GM20431 (cell line): ENCODE measurements around the gene TGDS.
"Not testable (repeated sequence)": the region's sequence is repeated elsewhere in the genome, so short reads cannot be mapped to it uniquely, and the experiment has no call there.

ENCODE experiments used
- in situ Hi-C: fragments of 300-500 bp; cut with MseI, MboI; formaldehyde crosslinking; loops from one replicate; pipeline ENCODE4 v1.15.0; 2020; ENCODE audit warnings: low sequenced_read_pairs; ENCODE audit not compliant: unreplicated experiment

The TGDS gene

DNA sequence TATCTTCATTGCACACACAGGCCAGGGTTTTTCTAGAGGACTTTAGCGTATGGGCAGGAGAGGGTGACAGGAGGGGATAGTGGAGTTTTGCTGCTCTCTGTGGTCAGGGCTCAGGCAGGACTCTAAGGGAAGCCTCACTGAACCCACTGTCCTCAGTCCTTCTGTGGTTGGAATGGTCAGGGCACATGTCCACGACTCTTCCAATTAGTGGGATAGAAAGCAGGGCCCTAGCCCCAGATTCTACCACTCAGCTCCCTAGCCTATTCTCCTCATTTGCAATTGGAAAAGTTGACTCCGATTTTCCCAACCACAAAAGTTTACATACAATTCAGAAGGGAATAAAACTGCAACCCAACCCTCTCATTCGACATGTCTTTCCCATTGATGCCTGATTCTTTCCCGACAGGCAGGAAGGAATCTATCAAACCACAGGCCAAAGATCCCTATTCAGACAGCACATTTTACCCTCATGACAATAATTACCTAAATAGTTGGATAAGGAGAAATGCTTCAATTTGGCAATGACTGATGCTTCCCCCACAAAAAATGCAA, 38.2 kb downstream of the TGDS start:
- in situ Hi-C loops, result no loop called here

DNA sequence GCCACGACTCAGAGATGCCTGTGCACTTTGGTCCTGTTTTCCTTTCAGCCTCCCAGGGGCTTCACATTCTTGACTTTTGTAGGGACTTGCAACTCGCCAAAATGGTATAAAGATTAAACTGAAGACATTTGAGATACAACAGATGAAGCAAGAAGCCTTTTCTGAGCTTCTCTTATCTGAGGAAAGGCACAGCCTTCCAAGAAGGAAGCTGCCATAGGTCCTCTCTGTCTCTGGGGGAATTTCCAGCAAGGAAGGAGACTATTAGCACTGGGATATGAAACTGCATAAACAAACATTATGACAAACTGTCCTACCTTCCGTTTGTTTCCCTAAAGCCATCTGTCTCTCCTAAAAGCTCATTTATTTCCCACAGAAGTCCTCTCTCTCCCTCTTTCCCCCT, 39.3 kb downstream of the TGDS start:
- in situ Hi-C loops, result no loop called here

DNA sequence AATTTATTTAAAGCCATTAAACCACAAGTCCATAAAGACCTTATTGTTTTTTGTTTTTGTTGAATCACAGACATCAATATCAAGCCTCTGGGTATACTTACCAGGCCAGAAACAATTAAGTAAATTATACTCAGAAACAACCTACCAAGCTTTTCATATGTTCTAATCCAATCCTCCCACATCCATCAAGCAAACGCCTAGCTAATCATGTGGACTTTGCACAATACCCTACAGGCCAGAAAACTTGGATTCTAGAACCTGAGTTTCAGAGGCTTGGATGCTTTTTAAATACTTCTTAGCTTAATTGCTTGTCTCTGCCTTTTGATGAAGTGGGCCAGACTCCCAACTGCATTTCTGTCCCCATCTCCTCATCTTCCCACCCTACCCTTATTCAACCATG, 39.9 kb downstream of the TGDS start:
- in situ Hi-C loops, result no loop called here

DNA sequence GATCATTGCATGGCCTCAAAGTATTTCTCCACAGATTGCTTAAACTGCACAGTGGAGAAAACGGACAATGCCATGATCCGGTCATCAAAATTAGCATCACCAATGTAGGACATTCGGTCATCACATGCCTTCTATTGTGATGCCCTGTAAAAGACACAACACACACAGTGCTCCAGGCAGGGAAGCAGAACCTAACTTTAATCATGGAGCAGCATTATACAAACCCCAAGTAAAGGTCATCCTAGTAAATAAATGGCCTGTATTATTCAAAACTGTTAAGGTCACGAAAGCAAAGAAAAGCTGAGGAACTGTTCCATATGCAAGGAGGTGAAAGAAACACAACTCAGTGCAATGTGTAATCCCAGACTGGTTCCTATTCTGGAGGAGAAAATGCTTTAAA, 42.2 kb downstream of the TGDS start:
- in situ Hi-C loops, result no loop called here

DNA sequence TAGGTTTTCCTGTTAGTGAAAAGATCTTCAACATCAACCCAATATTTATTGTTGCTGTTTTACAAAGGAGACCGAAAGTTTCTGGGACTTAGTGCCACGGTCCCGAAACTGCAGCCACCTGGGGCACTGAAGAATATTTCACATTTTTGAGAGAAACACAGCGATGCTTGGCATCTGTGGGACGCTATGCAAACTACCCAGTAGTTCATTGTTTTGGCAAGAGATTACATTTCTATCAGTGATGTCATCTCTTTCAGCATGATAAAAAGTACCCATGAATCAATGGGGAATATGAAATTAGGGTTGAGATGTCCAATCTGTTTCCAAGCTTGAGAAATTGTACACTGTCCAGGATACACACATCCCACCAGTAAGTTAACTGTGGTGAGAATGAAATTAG, 43.9 kb downstream of the TGDS start:
- in situ Hi-C loops, result no loop called here

DNA sequence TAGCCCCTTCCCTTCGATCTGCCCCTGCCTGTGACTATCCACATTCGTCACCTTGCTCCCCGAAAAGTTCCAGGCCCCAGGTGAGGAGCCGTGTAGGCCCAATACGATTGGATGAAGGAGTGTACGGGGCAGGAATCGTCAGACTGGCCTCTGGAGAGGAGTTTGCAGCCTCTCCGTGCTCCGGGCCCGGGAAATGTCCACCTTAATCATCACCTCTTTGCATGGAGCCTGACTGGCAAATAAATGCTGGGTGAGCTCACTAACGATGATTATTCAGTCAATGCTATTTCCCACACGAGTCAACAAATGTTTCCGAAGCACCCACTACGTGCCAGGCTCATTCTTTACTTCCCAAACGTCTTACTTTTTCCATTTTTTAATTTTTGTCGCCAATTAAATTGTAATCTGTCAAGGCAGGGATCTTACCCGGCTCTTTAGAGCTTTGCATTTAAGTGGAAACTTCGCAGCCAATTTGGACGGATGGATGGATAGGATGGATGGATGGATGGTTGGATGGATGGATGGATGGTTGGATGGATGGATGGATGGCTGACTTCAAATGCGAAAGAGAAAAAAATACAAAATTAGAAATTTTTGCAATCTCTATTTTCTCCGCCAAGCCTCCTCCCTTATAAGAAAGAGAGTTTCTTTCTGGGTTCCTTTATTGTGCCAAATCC, 45.8 kb downstream of the TGDS start:
- in situ Hi-C loops, result no loop called here

DNA sequence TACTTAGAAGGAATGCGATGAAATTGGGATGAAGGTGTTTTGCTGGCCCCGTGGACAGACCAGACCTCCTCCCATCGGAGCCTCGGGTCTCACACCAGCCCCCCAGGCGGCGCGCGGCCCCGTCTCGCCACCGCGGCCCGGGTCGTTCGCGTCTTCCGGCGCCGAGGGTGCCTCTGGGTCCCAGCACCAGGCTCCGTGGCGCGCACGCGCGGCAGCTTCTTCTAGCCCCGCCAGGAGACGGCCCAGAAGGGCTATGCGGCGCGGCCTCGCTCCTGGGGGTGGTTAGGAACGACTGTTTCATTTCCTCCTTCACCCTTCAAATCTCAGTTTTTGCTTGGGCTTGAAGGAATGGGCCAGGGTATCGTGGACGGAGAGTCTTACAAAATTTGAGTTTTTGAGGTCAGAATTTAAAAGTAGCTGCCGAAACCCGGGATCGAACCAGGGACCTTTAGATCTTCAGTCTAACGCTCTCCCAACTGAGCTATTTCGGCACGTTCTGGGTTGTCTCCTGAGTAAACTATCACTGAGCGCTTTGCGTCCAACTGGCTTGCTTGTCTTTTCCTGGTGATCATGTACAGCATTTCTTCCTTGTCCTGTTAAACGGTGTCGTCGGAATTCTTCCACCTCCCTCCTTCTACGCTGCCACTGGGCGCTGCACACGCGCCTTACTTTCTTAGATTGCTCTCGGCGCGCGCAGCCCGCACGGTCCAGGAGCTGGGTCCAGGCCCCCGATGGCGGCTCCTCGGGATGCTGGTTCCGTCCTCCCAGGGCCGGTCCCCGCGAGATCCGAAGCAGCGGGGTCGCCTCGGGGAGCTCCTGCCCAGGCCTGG, 46.5 kb downstream of the TGDS start:
- in situ Hi-C loops, result no loop called here

DNA sequence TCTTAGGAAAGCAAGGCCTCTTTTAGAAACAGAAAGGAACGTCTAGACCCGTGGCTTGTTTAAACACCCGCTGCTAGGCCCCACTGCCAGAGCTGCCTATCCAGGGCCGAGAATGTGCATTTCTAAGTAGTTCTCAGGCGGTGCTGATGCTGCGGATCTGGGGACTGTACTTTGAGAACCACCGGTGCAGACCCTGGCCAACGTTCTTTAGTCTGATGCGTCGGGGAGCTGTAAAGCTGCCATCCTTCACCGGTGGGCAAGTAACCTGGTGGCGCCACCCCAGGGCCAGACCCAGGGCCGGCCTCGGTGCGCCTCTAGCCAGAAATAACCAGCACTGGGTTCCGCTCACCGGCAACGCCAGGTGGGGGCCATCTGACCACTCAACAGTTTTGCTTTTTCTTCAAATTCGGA, 47.1 kb downstream of the TGDS start:
- in situ Hi-C loops, result no loop called here

DNA sequence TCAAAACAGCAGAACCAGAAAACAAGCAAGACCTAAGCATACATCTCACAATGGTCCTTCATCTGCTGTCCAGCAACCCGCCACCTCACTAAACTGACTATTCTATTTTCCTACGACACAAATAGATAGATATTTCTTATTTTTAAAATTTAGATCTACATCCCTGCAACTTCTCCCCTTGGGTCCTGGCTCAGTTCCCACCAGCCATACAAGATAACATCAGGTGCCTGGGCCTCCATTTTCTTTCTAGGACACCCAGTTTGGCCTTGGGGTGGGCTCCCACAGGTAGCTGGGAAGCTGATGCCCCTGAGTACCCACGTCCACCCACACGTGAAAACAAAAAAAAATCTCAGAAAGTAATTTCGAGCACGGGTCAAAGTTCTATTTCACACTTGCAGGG, 47.6 kb downstream of the TGDS start:
- in situ Hi-C loops, result no loop called here

DNA sequence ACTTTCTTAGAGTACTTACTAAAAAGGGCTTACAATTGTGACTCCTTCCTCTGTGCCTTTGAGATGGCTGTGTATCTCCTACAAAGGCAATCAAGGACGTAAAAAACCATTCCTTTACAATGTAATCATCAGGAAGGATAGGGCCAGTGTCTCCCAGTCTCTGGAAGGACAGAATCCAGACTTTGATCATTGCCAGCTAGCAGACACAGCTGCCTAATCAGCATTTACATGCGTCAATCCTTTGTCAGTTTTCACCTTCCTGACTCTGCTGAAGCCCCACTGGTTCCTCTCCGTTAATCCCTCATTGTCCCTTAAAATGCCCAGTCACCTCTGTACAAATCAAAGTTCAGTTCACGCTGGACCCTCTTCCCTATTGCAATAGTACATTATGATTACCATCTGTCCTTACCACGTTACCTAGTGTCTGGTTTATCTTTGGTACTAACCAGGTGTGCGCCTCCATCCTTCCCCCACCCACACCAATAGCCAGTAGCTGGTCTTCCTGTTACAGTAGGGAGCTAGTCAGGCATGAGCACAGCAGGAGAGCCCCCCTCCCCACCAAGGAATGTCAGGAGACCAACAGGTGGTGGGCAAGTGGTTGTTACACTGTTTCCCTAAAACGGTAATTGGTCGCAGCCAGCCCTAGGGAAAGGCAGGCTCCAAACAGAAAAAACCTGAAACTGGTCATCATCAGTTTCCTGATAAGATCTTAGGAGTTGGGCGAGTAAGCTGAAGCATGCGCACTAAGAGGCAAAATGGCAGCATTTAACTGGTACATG, 49.7 kb downstream of the TGDS start:
- in situ Hi-C loops, result no loop called here

DNA sequence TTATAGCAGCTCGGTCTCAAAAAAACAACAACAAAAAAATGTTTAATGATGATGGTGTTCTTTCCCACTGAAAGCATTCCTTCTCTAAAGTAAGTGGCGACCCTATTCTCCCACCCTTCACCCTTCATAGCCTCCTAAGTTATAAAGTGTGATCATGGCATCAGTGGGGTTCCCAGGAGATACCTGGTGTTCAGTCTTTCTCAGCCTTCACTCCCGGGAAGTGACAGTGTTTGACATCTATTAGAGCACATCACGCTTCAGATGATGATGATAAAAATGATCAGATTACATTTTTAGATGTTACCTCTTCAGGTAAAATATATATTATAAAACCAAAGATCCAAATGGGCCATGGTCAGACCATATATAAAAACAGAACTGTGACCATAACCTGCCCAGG, 51.0 kb downstream of the TGDS start:
- in situ Hi-C loops, result no loop called here

DNA sequence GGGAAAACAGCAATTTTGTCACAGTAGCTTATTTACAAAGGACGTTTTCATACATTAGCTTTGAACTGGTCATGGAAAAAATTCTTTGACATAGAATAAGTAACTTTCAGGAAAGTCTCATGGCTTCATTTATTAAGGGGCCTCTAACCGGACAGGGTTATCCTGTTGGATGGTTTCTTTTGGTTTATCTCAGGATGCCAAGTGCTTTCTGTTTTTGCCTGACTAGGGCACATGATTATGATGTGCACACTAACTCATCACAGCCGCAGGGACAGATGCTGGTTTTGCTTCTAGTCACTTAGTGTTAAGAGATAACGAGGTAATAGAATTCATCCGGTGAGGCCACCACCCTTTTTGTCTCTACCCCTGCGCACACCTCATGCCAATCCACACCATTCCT, 53.0 kb downstream of the TGDS start:
- in situ Hi-C loops, result no loop called here

DNA sequence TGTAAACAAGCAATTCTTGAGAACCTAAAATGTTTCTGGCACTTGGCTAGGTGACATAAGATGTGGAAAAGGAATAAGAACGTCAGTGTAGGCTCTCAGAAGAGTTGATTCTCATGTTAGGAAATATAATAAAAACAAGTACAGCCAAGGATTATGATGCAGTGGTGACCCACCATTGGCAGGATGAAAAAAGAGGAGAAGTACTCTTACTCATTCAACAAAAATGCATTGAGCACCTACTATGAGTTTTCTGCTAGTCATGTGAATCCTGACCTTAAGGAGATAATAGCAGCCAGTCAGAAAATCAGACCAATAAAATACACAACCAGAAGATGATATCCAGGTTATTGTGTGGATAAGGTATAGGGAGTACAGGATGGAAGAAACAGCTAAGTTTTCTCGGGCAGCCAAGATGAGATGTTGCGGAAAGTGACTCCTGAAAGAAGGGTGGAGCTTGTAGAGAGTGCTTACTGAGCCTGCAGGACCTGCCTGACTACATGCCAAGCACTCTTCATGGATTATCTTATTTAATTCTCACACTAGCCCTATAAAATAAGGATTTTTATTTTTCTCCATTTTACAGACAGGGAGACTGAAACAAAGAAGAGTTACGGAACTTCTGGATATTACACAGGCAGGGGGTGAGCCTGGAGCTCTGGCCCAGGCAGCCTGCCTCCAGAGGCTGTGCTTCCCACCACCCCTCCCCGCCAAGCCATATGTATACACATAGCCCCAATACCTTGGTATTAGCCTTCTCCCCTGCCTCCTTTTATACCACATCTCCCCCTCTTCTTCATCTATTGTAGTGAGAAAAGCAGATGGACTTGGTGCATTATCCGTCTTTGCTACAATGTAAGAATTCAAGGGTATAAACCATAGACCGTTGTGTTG, 58.0 kb downstream of the TGDS start:
- in situ Hi-C loops, result no loop called here

DNA sequence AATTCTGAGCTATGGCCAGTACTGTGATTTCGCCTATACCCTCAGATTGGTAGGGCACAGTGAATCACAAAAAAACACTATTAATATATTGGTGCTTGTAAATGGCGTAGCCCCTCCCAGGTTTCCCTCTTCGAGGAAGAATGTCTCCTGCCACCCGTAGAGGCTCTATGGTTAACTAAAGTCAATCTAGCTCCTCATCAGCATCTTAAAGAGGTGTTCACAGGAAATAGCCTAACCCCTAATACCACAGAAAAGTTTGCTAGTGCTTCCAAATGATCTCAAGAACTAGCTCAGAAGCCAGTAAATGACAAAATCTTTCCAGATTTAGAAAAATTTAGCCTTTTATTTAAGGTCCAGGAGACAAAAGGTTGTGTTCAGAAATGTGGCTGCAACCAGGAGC, 60.2 kb downstream of the TGDS start:
- in situ Hi-C loops, result no loop called here

DNA sequence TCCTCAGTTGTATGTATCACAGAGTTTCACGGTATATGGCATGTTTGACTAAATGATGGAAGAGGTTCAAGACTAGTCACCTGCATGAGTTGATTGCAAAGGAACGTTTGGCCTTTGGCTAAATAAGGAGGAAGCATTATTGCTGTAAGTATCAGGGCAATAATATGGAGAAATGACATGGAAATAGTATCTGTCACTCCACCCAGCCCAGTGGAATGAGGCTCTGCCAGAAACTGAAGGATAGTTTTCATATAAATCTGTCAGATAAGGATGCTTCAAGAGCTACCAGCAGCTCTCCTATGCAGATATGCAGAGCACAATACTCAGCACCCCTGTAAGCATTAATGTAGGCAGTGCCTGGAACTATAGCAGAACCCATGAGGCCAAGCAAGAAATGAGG, 60.7 kb downstream of the TGDS start:
- in situ Hi-C loops, result no loop called here

DNA sequence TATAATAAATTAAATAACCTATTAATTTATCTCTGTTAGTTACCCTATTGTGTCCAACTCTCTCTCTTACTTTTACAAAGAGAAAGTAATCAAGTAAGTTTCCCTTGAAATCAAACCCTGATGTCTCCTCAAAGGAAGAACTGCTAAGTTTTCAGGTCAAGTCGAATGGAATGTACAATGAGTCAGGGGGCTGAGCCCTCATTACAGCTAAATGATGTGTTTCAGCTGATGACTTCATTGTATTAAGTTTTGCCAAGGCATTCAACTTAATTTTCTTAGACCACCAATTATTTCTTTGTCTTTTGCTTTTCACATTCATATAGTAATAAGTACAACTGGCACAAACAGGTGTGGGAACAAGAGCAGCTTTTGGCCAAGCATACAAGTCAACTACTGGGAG, 61.8 kb downstream of the TGDS start:
- in situ Hi-C loops, result no loop called here

DNA sequence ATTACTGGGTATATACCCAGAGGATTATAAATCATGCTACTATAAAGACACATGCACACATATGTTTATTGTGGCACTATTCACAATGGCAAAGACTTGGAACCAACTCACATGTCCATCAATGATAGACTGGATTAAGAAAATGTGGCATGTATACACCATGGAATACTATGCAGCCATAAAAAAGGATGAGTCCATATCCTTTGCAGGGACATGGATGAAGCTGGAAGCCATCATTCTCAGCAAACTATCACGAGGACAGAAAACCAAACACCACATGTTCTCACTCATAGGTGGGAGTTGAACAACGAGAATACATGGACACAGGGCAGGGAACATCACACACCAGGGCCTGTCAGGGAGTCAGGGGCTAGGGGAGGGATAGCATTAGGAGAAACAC, 63.7 kb downstream of the TGDS start:
- in situ Hi-C loops, result not testable (repeated sequence)

DNA sequence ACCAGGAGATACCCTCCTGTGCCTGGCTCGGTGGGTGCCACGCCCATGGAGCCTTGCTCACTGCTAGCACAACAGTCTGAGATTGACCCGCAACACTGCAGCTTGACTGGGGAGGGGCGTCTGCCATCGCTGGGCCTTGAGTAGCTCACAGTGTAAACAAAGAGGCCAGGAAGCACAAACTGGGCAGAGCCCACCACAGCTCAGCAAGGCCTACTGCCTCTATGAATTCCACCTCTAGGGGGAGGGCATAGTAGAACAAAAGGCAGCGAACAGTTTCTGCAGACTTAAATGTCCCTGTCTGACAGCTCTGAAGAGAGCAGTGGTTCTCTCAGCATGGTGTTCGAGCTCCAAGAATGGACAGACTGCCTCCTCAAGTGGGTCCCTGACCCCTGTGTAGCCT, 69.0 kb downstream of the TGDS start:
- in situ Hi-C loops, result not testable (repeated sequence)

DNA sequence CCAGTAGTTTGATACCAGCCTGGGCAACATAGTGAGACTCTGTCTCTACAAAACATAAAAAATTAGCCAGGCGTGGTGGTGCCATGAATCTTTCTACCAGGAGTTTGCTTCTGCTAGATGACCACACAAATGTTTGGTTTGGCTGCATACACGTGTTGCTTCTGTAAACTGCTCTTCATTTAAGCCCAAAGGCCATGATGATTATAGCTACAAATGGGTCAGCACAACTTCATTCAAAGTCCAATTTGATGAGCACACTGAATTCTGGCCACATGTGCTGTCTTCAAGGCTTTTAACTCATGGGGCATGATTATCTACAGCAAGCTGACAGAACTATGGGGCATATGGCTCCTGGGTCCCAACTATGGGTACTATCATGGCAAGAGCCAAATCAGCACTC, 70.2 kb downstream of the TGDS start:
- in situ Hi-C loops, result no loop called here

DNA sequence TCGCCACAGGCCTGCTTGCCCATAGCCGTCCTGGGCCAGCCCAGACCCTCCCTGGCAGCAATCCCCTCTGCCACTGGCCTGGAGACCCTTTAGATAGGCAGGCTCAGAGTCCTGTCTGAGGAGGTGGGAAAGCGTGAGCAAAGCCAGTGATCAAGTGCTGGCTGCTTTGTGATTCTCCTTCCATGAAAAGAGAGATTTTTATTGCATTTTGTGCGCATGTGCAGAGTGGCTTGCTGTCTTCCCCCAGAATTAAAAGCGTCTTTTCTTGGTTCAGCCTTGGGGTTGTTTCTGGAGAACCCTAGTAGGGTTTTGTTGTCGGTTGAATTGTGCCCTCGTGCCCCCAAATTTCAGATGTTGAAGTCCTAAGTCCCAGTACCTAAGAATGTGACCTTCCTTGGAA, 71.5 kb downstream of the TGDS start:
- in situ Hi-C loops, result no loop called here
